ENCODE results near the gene TOM1L1.

The TOM1L1 gene

GRCh38 chr17:54992797-54993639 is 92.4 kb downstream of the TOM1L1 start:
- peak; percentile 55 for DNase-seq (ENCODE audit: low spot score)

DNA sequence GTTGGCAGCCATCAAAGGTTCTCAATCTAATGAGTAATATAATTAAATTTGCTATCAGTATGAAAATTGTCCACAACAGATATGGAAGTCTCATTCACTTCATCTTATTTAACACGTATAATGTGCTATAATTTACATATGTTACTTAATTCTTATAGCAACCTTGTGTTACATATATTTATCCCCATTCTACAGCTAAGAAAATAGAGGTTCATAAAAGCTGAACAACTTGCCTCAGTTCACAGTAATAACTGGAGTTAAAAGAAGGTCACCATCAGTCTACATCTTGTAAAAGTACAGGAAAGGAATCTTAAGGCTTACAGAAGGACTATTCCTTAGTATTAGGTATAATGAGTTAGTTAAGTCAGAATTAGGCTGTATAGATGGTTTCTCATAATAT is 95.8 kb downstream of the TOM1L1 start:
- no peak for DNase-seq (ENCODE audit: low spot score)

DNA sequence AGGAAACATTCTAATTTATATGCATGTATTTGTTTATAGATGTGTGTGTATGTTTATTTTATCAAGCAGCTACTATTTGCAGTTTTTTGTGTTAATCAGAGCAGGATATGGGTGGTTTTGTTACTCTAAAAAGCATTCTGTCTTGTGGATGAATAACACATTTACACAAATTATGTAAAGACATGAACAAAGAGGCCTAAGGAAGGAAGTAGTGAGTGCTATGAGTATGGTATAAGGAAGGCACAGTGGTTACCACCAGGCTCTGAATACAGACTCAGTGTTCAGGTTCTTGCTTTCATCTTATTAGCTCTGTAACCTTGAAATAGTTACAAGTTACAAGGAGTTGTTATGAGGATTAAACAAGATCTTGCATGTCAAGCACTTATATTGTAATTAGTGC is 101.8 kb downstream of the TOM1L1 start:
- DNase-seq (ENCODE audit: low spot score) = no peak

DNA sequence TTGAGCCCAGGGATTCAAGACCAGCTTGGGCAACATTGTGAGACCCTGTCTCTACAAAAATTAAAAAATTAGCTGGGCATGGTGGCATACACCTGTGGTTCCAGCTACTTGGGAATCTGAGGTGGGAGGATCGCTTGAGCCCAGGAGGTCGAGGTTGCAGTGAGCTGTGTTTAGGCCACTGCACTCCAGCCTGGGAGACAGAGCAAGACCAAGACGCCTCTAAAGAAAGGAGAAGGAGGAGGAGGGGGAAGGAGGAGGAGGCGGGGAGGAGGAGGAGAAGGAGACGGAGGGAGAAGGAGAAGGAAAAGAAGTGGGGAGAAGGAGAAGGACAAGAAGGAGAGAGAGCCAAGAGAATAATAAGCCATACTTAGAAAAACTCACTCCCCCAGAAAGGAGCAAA is 103.8 kb downstream of the TOM1L1 start:
- no peak for DNase-seq (ENCODE audit: low spot score)

- DNase-seq (ENCODE audit: low spot score) = no peak
Measured at GRCh38 chr17:55005520-55005919, 104.9 kb downstream of the TOM1L1 start.
